ENCODE results near the gene CHAC2.
"Not testable (repeated sequence)": the region's sequence is repeated elsewhere in the genome, so short reads cannot be mapped to it uniquely, and the experiment has no call there.

CHAC2 gene

DNA sequence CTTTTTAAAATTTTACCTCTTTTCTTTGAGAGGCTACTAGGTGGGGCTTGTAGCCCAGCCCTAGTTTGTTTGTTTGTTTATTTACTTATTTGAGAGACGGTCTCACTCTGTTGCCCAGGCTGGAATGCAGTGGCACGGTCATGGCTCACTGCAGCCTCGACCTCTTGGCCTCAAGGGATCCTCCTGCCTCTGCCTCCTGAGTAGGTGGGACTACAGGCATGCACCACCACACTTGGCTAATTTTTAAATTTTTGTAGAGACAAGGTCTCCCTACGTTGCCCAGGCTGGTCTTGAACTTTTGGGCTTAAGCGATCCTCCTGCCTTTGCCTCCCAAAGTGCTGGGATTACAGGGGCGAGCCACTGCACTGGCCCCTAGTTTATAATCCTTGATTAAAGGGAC is 54.2 kb downstream of the CHAC2 start:
- no peak for DNase-seq (ENCODE audit: low read depth)
- H3K4me3 ChIP-seq (ENCODE audit: low read length): no peak overlapping the region
- TF ChIP-seq, protein P1, sequence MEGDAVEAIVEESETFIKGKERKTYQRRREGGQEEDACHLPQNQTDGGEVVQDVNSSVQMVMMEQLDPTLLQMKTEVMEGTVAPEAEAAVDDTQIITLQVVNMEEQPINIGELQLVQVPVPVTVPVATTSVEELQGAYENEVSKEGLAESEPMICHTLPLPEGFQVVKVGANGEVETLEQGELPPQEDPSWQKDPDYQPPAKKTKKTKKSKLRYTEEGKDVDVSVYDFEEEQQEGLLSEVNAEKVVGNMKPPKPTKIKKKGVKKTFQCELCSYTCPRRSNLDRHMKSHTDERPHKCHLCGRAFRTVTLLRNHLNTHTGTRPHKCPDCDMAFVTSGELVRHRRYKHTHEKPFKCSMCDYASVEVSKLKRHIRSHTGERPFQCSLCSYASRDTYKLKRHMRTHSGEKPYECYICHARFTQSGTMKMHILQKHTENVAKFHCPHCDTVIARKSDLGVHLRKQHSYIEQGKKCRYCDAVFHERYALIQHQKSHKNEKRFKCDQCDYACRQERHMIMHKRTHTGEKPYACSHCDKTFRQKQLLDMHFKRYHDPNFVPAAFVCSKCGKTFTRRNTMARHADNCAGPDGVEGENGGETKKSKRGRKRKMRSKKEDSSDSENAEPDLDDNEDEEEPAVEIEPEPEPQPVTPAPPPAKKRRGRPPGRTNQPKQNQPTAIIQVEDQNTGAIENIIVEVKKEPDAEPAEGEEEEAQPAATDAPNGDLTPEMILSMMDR (IDR thresholded peaks at IDR 0.05; ENCODE audit: insufficient read depth, low read depth, low read length, missing control alignments): no peak

DNA sequence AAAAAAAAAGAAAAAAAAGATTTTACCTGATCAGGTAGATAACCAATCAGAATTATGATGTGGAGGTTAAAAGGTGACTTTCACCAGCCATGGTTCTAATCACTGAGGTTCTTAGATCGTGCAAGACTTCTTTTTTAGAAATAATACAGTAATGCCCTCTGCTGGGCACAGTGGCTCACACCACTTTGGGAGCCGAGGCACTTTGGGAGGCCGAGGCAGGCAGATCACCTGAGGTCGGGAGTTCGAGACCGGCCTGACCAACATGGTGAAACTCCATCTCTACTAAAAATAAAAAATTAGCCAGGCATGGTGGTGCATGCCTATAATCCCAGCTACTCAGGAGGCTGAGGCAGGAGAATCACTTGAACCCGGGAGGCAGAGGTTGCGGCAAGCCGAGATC is 56.0 kb downstream of the CHAC2 start:
- H3K4me3 ChIP-seq (ENCODE audit: low read length); DNase-seq (ENCODE audit: low read depth): not testable (repeated sequence)
